Neural cell (in vitro differentiated cells): Measurements from ENCODE around the gene FNDC11.

Experiments
- EP300 ChIP-seq: fragments of 450-650 bp; conservative IDR thresholded peaks from 2 replicates; pipeline ENCODE4 v1.6.1; 2014; ENCODE audit warnings: antibody characterized with exemption, mild to moderate bottlenecking, moderate library complexity; ENCODE audit not compliant: poor library complexity, severe bottlenecking
- EZH2 ChIP-seq: fragments of 200-600, 300-800 bp; shearing (Covaris generic), sonication (generic); IDR thresholded peaks from 2 replicates; pipeline ENCODE4 v1.6.1; 2014; ENCODE audit warnings: antibody characterized with exemption, low read length, borderline replicate concordance, mild to moderate bottlenecking; ENCODE audit not compliant: insufficient read depth, poor library complexity, severe bottlenecking
- REST ChIP-seq: IDR thresholded peaks from 2 replicates; pipeline ENCODE4 v1.6.1; 2012; ENCODE audit warnings: borderline replicate concordance
- TF ChIP-seq, protein P1 (sequence below): fragments of 450-650 bp; IDR thresholded peaks from 2 replicates; pipeline ENCODE4 v1.5.1; 2014; ENCODE audit warnings: antibody characterized with exemption, mild to moderate bottlenecking, moderate library complexity; ENCODE audit not compliant: poor library complexity, severe bottlenecking

DNA sequence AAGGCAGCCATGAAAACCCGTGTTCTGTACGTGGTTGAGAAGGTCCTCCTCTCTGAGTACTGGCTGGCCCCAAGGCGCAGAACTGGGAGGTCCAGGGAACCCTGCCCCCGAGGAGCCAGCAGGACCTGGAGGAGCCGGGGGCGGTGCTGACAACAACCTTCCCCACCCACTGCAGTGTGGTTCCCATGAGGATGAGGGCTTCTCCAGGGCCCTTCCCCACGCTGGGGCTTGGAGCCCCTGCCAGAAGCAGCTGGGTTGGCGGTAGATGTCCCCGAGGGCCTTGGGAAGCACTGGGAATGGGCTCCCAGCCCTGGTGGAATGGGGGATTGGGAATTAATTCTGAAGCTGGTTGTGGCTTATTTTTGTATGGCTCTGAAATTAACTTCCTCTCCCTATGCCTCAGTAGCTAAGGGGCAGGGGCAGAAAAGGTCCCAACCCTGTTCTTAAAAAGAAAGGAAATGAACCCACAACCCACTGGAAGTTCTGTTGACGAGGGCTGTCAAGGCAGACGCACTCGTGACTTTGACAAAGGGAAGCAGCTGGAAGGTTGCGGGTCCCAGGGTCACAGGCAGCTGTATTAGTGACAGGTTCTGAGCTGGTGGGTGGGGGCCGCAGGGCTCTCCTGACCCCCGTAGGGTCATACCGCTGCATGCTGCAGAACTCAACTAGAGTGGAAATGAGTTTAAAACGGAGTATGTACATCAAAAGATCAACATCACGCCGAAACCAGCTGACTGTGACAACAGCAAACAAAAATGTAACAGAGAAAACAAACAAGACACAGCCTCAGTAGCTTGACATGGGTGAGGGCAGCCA is 34.0 kb downstream of the FNDC11 start:
- TF ChIP-seq, protein P1, sequence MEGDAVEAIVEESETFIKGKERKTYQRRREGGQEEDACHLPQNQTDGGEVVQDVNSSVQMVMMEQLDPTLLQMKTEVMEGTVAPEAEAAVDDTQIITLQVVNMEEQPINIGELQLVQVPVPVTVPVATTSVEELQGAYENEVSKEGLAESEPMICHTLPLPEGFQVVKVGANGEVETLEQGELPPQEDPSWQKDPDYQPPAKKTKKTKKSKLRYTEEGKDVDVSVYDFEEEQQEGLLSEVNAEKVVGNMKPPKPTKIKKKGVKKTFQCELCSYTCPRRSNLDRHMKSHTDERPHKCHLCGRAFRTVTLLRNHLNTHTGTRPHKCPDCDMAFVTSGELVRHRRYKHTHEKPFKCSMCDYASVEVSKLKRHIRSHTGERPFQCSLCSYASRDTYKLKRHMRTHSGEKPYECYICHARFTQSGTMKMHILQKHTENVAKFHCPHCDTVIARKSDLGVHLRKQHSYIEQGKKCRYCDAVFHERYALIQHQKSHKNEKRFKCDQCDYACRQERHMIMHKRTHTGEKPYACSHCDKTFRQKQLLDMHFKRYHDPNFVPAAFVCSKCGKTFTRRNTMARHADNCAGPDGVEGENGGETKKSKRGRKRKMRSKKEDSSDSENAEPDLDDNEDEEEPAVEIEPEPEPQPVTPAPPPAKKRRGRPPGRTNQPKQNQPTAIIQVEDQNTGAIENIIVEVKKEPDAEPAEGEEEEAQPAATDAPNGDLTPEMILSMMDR: no peak
- TF ChIP-seq EZH2 (no peak), REST (no peak), EP300 (no peak)
